HepG2 (cell line): ENCODE data around the gene MRPL51. TPM values are rescaled to one million over a fixed set of nuclear protein-coding genes. Genes with fewer than 3 reads are reported as not detected.

Source experiments
- ATF1 ChIP-seq: IDR thresholded peaks from 2 replicates; pipeline ENCODE4 v1.6.1; 2016; ENCODE audit warnings: mild to moderate bottlenecking, control low read depth
- GFI1 ChIP-seq: sonication (generic); formaldehyde crosslinking; IDR thresholded peaks from 2 replicates; pipeline ENCODE4 v1.5.0; 2020; ENCODE audit warnings: missing genetic modification reagents, mild to moderate bottlenecking, borderline replicate concordance
- KLF13 ChIP-seq: sonication (generic); formaldehyde crosslinking; IDR thresholded peaks from 2 replicates; pipeline ENCODE4 v1.4.0; 2020; ENCODE audit warnings: mild to moderate bottlenecking, missing genetic modification reagents
- MXI1 ChIP-seq: IDR thresholded peaks from 3 replicates; pipeline ENCODE4 v1.6.1; 2012; ENCODE audit warnings: low read depth, low read length, inconsistent platforms, borderline replicate concordance
- NR2F6 ChIP-seq, 2 experiments: IDR thresholded peaks; 2 replicates each; pipeline ENCODE4 v1.6.1; 2016; ENCODE audit warnings: antibody characterized with exemption in 1 of 2, mild to moderate bottlenecking in 1 of 2
- POLR2G ChIP-seq: fragments of 200-400 bp; formaldehyde crosslinking; IDR thresholded peaks from 2 replicates; pipeline ENCODE4 v1.6.1; 2018; ENCODE audit warnings: mild to moderate bottlenecking, low read depth, low read length, moderate library complexity
- SALL1 ChIP-seq: sonication (generic); formaldehyde crosslinking; IDR thresholded peaks from 2 replicates; pipeline ENCODE4 v1.8.0; 2022; ENCODE audit warnings: mild to moderate bottlenecking, missing genetic modification reagents
- SAP130 ChIP-seq: IDR thresholded peaks from 2 replicates; pipeline ENCODE4 v1.6.1; 2016; ENCODE audit warnings: low read depth
- ZFP90 ChIP-seq: sonication (generic); formaldehyde crosslinking; IDR thresholded peaks from 2 replicates; pipeline ENCODE4 v1.8.0; 2022; ENCODE audit warnings: missing genetic modification reagents, mild to moderate bottlenecking, inconsistent platforms, borderline replicate concordance
- ZFX ChIP-seq: sonication (generic); formaldehyde crosslinking; IDR thresholded peaks from 2 replicates; pipeline ENCODE4 v1.4.0; 2020; ENCODE audit warnings: mild to moderate bottlenecking, low read depth, missing genetic modification reagents, moderate library complexity
- ZFY ChIP-seq: sonication (generic); formaldehyde crosslinking; IDR thresholded peaks from 2 replicates; pipeline ENCODE4 v1.4.0; 2020; ENCODE audit warnings: missing genetic modification reagents
- ZNF230 ChIP-seq: sonication (generic); formaldehyde crosslinking; IDR thresholded peaks from 2 replicates; pipeline ENCODE4 v1.4.0; 2020; ENCODE audit warnings: mild to moderate bottlenecking, missing genetic modification reagents
- ZNF761 ChIP-seq: sonication (generic); formaldehyde crosslinking; conservative IDR thresholded peaks from 2 replicates; pipeline ENCODE4 v1.4.0; 2020; ENCODE audit warnings: mild to moderate bottlenecking, missing genetic modification reagents
- ZNF816 ChIP-seq: sonication (generic); formaldehyde crosslinking; IDR thresholded peaks from 2 replicates; pipeline ENCODE4 v1.8.0; 2022; ENCODE audit warnings: missing genetic modification reagents, mild to moderate bottlenecking, borderline replicate concordance
- polyA plus RNA-seq, 8 experiments: library from polyadenylated mRNA; depleted of rRNA in 3 of 8; stranded (reverse) in 7 of 8; unstranded in 1 of 8; fragments of >200 nt; fragmentation: Illumina TruSeq in 4 of 8; extraction: Trizol in 4 of 8; gene quantifications; 2 replicates each; pipeline versions ENCODE4 v1.2.1 to v1.2.3, GENCODE V29; 2011 to 2016; ENCODE audit warnings: low read depth in 4 of 8, missing spikeins in 1 of 8, mixed read lengths in 1 of 8; ENCODE audit not compliant: insufficient read depth in 1 of 8
- total RNA-seq, 5 experiments: library from RNA; depleted of rRNA; stranded (reverse); fragments of >200 nt; fragmentation: Illumina TruSeq; extraction: Trizol; gene quantifications; 2 replicates each; pipeline ENCODE4 v1.2.3, GENCODE V29; 2016; ENCODE audit warnings: low read depth in 1 of 5
- TF ChIP-seq, protein P1 (sequence below): sonication (generic); formaldehyde crosslinking; IDR thresholded peaks from 2 replicates; pipeline ENCODE4 v1.5.1; 2020; ENCODE audit warnings: missing genetic modification reagents, mild to moderate bottlenecking, borderline replicate concordance
- TF ChIP-seq, protein P2 (sequence below): sonication (generic); formaldehyde crosslinking; conservative IDR thresholded peaks from 2 replicates; pipeline ENCODE4 v1.8.0; 2022; ENCODE audit warnings: low read depth, missing genetic modification reagents
- TF ChIP-seq, protein P3 (sequence below): sonication (generic); formaldehyde crosslinking; IDR thresholded peaks from 2 replicates; pipeline ENCODE4 v1.8.1; 2023; ENCODE audit warnings: mild to moderate bottlenecking, missing genetic modification reagents
- TF ChIP-seq, protein P4 (sequence below): IDR thresholded peaks from 2 replicates; pipeline ENCODE4 v1.6.1; 2016; ENCODE audit warnings: mild to moderate bottlenecking, missing biosample characterization, missing genetic modification reagents
- TF ChIP-seq, protein P5 (sequence below): sonication (generic); formaldehyde crosslinking; IDR thresholded peaks from 2 replicates; pipeline ENCODE4 v1.8.0; 2022; ENCODE audit warnings: missing genetic modification reagents, mild to moderate bottlenecking, borderline replicate concordance
- TF ChIP-seq, protein P6 (sequence below): sonication (generic); formaldehyde crosslinking; IDR thresholded peaks from 2 replicates; pipeline ENCODE4 v1.4.0; 2020; ENCODE audit warnings: missing genetic modification reagents

MRPL51 gene
- total and polyA plus RNA-seq, 2 of the 13 experiments (the other 11 are each of a cell fraction or from before 2014, with no cell fraction given): 64.8 to 278 TPM

DNA sequence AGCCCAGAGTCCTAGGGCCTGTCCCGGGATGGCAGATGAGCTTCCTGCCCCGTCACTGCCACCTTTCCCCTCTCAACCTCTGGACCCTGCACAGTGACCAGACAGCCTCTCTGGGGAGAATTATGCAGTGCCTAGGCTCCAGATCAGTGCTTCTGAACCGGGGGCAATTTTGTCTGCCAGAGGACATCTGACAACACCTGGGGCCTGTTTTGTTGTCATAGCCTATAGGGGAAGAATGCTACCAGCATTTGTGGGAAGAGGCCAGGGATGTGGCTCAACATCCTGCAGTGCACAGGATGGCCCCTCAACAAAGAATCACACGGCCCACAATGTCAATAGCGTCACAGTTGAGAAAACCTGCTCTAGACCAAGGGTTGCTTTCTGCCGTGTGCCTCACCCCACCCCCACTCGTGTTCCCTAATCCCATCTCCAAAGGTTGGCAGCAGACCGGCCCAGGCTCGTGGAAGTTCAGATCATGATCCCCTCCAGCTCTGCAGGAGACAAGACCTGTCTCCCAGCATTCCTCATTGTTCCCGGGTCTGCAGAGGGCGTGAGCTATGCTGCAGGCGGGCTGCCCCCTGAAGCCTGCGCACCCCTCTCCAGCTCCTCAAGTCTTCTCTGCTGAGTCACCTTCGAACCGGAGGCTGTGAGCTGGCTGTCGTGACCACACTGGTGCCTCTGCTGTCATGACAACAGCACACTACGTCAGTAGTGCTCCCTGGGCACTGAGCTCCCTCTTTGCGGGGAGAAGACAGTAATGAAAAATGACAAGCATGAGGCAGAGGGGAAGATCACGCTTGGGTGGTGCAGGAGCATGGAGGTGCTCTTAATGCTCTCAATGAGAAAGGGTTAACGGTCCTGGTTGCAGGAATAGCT is 39.2 kb upstream of the MRPL51 start (continued):
- TF ChIP-seq NR2F6 (IDR thresholded peaks at IDR 0.05): peak; percentile 55; the same call in 1 of the 2 replicates
- TF ChIP-seq NR2F6 (CRISPR knock-in tag; IDR thresholded peaks at IDR 0.05): peak; percentile 22; the same call in 1 of the 2 replicates
- TF ChIP-seq, protein P1, sequence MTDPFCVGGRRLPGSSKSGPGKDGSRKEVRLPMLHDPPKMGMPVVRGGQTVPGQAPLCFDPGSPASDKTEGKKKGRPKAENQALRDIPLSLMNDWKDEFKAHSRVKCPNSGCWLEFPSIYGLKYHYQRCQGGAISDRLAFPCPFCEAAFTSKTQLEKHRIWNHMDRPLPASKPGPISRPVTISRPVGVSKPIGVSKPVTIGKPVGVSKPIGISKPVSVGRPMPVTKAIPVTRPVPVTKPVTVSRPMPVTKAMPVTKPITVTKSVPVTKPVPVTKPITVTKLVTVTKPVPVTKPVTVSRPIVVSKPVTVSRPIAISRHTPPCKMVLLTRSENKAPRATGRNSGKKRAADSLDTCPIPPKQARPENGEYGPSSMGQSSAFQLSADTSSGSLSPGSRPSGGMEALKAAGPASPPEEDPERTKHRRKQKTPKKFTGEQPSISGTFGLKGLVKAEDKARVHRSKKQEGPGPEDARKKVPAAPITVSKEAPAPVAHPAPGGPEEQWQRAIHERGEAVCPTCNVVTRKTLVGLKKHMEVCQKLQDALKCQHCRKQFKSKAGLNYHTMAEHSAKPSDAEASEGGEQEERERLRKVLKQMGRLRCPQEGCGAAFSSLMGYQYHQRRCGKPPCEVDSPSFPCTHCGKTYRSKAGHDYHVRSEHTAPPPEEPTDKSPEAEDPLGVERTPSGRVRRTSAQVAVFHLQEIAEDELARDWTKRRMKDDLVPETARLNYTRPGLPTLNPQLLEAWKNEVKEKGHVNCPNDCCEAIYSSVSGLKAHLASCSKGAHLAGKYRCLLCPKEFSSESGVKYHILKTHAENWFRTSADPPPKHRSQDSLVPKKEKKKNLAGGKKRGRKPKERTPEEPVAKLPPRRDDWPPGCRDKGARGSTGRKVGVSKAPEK (CRISPR knock-in tag): 0 out of 2 replicates have a peak, but pooled peaks have one; percentile 26
- peak; percentile 50; the same call in 1 of the 2 replicates for TF ChIP-seq SALL1 (CRISPR knock-in tag)
- no peak for TF ChIP-seq KLF13 (CRISPR knock-in tag)
- 0 out of 2 replicates have a peak, but pooled peaks have one; percentile 48 for TF ChIP-seq ATF1 (CRISPR knock-in tag)
- TF ChIP-seq, protein P2, sequence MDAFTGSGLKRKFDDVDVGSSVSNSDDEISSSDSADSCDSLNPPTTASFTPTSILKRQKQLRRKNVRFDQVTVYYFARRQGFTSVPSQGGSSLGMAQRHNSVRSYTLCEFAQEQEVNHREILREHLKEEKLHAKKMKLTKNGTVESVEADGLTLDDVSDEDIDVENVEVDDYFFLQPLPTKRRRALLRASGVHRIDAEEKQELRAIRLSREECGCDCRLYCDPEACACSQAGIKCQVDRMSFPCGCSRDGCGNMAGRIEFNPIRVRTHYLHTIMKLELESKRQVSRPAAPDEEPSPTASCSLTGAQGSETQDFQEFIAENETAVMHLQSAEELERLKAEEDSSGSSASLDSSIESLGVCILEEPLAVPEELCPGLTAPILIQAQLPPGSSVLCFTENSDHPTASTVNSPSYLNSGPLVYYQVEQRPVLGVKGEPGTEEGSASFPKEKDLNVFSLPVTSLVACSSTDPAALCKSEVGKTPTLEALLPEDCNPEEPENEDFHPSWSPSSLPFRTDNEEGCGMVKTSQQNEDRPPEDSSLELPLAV (CRISPR knock-in tag): no peak
- 0 out of 2 replicates have a peak, but pooled peaks have one; percentile 70 for TF ChIP-seq ZNF761
- peak; percentile 51 for TF ChIP-seq ZFY (CRISPR knock-in tag)
- TF ChIP-seq MXI1: peak; percentile 9; the same call in 1 of the 3 replicates
- TF ChIP-seq, protein P3, sequence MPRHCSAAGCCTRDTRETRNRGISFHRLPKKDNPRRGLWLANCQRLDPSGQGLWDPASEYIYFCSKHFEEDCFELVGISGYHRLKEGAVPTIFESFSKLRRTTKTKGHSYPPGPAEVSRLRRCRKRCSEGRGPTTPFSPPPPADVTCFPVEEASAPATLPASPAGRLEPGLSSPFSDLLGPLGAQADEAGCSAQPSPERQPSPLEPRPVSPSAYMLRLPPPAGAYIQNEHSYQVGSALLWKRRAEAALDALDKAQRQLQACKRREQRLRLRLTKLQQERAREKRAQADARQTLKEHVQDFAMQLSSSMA (CRISPR knock-in tag): peak; percentile 16; the same call in 1 of the 2 replicates
- 0 out of 2 replicates have a peak, but pooled peaks have one; percentile 39 for TF ChIP-seq ZNF230 (CRISPR knock-in tag)
- TF ChIP-seq POLR2G: peak; percentile 69
- peak; percentile 72 for TF ChIP-seq SAP130 (CRISPR knock-in tag)
- TF ChIP-seq, protein P4, sequence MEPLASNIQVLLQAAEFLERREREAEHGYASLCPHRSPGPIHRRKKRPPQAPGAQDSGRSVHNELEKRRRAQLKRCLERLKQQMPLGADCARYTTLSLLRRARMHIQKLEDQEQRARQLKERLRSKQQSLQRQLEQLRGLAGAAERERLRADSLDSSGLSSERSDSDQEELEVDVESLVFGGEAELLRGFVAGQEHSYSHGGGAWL (CRISPR knock-in tag): no peak
- TF ChIP-seq ZFX (CRISPR knock-in tag): peak; percentile 69
- TF ChIP-seq, protein P5, sequence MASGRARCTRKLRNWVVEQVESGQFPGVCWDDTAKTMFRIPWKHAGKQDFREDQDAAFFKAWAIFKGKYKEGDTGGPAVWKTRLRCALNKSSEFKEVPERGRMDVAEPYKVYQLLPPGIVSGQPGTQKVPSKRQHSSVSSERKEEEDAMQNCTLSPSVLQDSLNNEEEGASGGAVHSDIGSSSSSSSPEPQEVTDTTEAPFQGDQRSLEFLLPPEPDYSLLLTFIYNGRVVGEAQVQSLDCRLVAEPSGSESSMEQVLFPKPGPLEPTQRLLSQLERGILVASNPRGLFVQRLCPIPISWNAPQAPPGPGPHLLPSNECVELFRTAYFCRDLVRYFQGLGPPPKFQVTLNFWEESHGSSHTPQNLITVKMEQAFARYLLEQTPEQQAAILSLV (CRISPR knock-in tag): peak; percentile 64; the same call in 1 of the 2 replicates
- peak; percentile 8; the same call in 1 of the 2 replicates for TF ChIP-seq ZNF816 (CRISPR knock-in tag)
- peak; percentile 33; the same call in 1 of the 2 replicates for TF ChIP-seq GFI1 (CRISPR knock-in tag)
- TF ChIP-seq, protein P6, sequence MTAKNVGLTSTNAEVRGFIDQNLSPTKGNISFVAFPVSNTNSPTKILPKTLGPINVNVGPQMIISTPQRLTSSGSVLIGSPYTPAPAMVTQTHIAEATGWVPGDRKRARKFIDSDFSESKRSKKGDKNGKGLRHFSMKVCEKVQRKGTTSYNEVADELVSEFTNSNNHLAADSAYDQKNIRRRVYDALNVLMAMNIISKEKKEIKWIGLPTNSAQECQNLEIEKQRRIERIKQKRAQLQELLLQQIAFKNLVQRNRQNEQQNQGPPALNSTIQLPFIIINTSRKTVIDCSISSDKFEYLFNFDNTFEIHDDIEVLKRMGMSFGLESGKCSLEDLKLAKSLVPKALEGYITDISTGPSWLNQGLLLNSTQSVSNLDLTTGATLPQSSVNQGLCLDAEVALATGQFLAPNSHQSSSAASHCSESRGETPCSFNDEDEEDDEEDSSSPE (CRISPR knock-in tag): peak; percentile 41; the same call in 1 of the 2 replicates
- 0 out of 2 replicates have a peak, but pooled peaks have one; percentile 23 for TF ChIP-seq ZFP90
